GM21360 (cell line): Measurements from ENCODE around the gene LIN7C.

ENCODE experiments used
- ATAC-seq: cut with Tn5 transposase; IDR thresholded peaks from one replicate; pipeline ENCODE4 v1.9.1; 2021; ENCODE audit warnings: mild to moderate bottlenecking, moderate library complexity; ENCODE audit not compliant: unreplicated experiment

The LIN7C gene

GRCh38 chr11:27471589-27472397 lies 34.8 kb downstream of the LIN7C start:
- peak; percentile 34 for ATAC-seq

GRCh38 chr11:27470826-27471588 lies 35.6 kb downstream of the LIN7C start:
- no peak for ATAC-seq

- no peak for ATAC-seq
These were observed 36.4 kb downstream of the LIN7C start for GRCh38 chr11:27470166-27470565.

GRCh38 chr11:27468995-27469695 lies 37.4 kb downstream of the LIN7C start:
- no peak for ATAC-seq

- ATAC-seq, result no peak
These were observed 38.2 kb downstream of the LIN7C start for GRCh38 chr11:27468209-27468994.

- ATAC-seq, result no peak
These were observed 39.2 kb downstream of the LIN7C start for GRCh38 chr11:27467181-27467913.

GRCh38 chr11:27466363-27466762 lies 40.2 kb downstream of the LIN7C start:
- no peak for ATAC-seq

GRCh38 chr11:27465629-27466028 lies 40.9 kb downstream of the LIN7C start:
- no peak for ATAC-seq

GRCh38 chr11:27464909-27465308 lies 41.7 kb downstream of the LIN7C start:
- no peak for ATAC-seq

- ATAC-seq, result no peak
These were observed 42.3 kb downstream of the LIN7C start for GRCh38 chr11:27464289-27464696.

- ATAC-seq, result no peak
These were observed 44.0 kb downstream of the LIN7C start for GRCh38 chr11:27462543-27462942.

GRCh38 chr11:27460158-27460978 lies 46.2 kb downstream of the LIN7C start:
- ATAC-seq, result no peak

- ATAC-seq, result no peak
These were observed 47.4 kb downstream of the LIN7C start for GRCh38 chr11:27459191-27459590.

- no peak for ATAC-seq
These were observed 48.4 kb downstream of the LIN7C start for GRCh38 chr11:27458182-27458581.

GRCh38 chr11:27456795-27457329 lies 49.7 kb downstream of the LIN7C start:
- ATAC-seq, result no peak

GRCh38 chr11:27456140-27456794 lies 50.3 kb downstream of the LIN7C start:
- ATAC-seq, result no peak

- ATAC-seq, result no peak
These were observed 50.9 kb downstream of the LIN7C start for GRCh38 chr11:27455667-27456066.

- no peak for ATAC-seq
These were observed 52.9 kb downstream of the LIN7C start for GRCh38 chr11:27453701-27454100.
